ENCODE measurements around the gene ZMIZ1.

The ZMIZ1 gene

DNA sequence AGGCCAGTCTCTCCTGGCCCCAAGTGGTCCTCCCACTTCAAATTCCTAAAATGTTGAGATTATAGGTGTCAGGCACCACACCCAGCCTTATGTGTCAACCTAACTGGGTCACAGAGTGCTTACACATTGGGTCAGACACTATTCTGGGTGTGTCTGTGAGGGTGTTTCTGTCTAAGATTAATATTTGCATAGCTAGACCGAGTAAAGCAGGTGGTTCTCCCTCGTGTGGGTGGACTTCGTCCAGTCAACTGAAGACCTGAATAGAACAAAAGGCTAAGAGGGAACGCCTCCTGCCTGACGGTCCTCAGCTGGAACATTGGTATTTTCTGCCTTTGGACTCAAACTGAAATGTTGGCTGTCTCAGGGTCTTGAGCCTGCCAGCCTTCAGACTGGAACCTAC is 290.0 kb downstream of the ZMIZ1 start:
- peak; percentile 31 for DNase-seq (ENCODE audit: low spot score)

DNA sequence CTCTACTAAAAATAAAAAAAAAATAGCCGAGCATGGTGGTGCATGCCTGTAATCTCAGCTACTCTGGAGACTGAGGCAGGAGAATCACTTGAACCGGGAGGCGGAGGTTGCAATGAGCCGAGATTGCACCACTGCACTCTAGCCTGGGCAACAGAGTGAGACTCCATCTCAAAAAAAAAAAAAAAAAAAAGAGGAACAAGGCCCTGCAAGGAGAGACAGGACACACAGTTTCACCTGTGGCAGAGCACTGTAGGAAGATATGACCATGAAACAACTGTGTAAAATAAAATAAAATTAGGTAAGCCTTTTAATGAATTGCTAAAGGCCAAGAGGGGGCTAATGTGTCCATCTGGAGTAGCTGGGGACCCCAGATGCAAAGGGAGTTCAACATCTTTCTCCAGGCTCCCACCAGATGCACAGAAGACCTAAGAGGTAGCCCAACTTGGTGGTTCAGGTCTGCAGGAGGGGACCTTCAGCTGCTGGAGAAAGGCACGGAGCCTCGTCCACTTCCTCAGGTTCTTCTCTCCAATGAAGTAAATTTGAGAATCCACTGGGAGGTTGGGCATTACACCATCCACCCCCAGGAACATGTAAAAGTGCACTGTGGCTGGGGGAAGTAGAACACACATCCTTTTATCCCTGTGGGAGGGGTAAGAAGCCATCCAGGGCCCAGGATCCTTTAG is 291.2 kb downstream of the ZMIZ1 start:
- DNase-seq (ENCODE audit: low spot score) = no peak

DNA sequence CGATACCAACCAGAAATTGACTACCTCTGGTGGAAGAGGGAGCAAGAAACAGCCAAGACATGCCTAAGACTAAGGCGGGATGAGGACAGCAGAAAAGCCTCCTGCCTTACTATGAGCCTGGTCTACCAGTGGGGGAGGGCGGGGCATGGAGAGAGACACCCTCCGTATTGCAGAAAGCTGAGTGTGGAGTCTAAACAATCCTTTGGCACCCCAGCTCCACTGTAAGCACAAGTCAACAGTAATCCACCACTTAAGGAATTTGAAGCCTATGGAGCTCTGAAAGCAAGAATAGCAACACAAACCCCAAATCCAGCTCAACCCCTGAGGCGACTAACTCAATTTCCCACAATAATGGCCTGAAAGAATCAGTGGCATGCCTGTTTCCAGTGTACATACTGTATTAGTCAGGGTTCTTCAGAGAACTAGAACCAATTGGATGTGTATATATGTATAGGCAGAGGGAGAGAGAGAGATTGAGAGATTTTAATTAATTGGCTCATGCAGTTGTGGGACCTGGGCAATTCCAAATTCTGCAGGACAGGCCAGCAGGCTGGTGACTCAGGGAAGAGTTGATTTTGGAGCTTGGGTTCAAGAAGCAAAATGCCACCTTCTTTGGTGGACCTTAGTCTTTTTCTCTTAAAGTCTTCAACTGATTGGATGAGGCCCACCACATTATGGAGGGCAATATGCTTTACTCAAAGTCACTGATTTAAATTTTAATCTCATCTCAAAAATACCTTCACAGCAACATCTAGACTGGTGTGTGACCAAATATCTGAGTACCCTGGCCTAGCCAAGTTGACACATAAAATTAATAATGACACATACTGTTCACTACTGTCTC is 292.0 kb downstream of the ZMIZ1 start:
- DNase-seq (ENCODE audit: low spot score) = no peak

DNA sequence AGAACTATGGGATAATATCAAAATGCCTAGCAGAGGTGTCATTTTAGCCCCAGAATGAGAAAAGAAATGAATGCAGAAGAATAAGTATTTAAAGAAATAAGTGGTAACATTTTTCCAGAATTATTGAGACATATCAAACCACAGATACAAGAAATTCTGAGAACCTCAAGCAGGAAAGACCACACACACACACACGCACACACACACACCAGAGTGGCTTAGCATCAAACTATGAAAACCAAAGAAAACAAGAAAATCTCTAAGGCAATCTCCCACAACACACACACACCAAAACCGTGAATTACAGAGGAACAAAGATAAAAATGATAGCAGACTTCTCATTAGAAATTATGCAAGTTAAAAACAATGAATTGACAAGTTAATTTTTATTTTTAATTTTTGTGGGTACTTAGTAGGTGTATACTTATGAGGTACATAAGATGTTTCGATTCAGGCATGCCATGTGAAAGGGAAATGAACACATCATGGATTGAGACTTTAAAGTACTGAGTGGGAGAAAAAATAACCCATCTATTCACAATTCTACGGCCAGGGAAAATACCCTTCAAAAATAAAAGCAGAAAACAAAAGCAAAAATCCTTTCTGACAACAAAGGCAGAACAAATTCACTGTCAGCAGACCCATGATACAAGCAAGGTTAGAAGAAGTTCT is 293.1 kb downstream of the ZMIZ1 start:
- DNase-seq (ENCODE audit: low spot score) = no peak

Measured in left forelimb (tissue), 1 donor.